GM12878 (cell line): ENCODE data around the gene TBXAS1. TPM values are rescaled to one million over a fixed set of nuclear protein-coding genes. Genes with fewer than 3 reads are reported as not detected.

Experiments
- ATAC-seq: fragments of 200-7000 bp; cut with Tn5 transposase; 3 replicates; pipeline ENCODE4 v1.9.1; 2020; ENCODE audit warnings: mild to moderate bottlenecking, moderate library complexity
- BruUV-seq: library from RNA; stranded (reverse); fragments of 400-500 nt; replicated peaks from 2 replicates; lab custom pipeline; 2021; lab: Mats Ljungman, UMichigan
- CTCF ChIA-PET: fragments of 300-600 bp; sonication (Branson Sonifier 250); formaldehyde crosslinking; extraction: SDS; loops from one replicate; lab custom pipeline; 2021; ENCODE audit warnings: inconsistent platforms; lab: Yijun Ruan, JAX
- POLR2A ChIA-PET: fragments of 350-600 bp; formaldehyde crosslinking; extraction: SDS; loops from one replicate; lab custom pipeline; 2021; ENCODE audit warnings: inconsistent platforms; lab: Charles Lee
- RAD21 ChIA-PET: fragments of 300-600 bp; sonication (Branson Sonifier 250); formaldehyde crosslinking; loops from one replicate; lab custom pipeline; 2023; ENCODE audit warnings: antibody characterized with exemption; ENCODE audit not compliant: unreplicated experiment; lab: Charles Lee
- SMC1A ChIA-PET: fragments of 300-600 bp; sonication (Branson Sonifier 250); formaldehyde crosslinking; loops from one replicate; lab custom pipeline; 2023; ENCODE audit not compliant: unreplicated experiment, uncharacterized antibody; lab: Charles Lee
- DNase-seq: peaks from one replicate; pipeline ENCODE4 v3.0.0-alpha.2; 2011; ENCODE audit warnings: low read depth, low spot score
- FAIRE-seq: peaks from 3 replicates; lab custom pipeline; 2011; peaks lifted over from hg19 to GRCh38; lab: Jason Lieb, UNC
- H2AFZ ChIP-seq: 2 replicates; pipeline ENCODE4 v1.6.0; 2011; ENCODE audit warnings: low read depth, low read length, control low read depth; ENCODE audit not compliant: control insufficient read depth
- H3K27ac ChIP-seq: 2 replicates; pipeline ENCODE4 v1.5.1; 2011; ENCODE audit warnings: control low read depth; ENCODE audit not compliant: control insufficient read depth, insufficient read depth
- H3K27me3 ChIP-seq, 2 experiments: replicated peaks in 1 of 2; 2 replicates each; pipeline versions ENCODE4 v1.6.0 to v1.6.1; 2011; ENCODE audit warnings: low read length in 1 of 2; ENCODE audit not compliant: control insufficient read depth in 2 of 2, insufficient read depth in 2 of 2
- H3K36me3 ChIP-seq, 2 experiments: 2 replicates each; pipeline ENCODE4 v1.5.1; 2011; ENCODE audit warnings: low read length in 1 of 2; ENCODE audit not compliant: control insufficient read depth in 2 of 2, insufficient read depth in 2 of 2
- H3K4me1 ChIP-seq: 2 replicates; pipeline ENCODE4 v1.6.1; 2011; ENCODE audit warnings: mild to moderate bottlenecking, low read length, moderate library complexity, mixed read lengths; ENCODE audit not compliant: control insufficient read depth, insufficient read depth
- H3K4me2 ChIP-seq: 2 replicates; pipeline ENCODE4 v1.6.0; 2011; ENCODE audit warnings: control low read depth; ENCODE audit not compliant: control insufficient read depth, insufficient read depth
- H3K4me3 ChIP-seq: fragments of 200-600 bp; sonication (generic); 2 replicates; pipeline ENCODE4 v1.5.1; 2016
- H3K79me2 ChIP-seq: 2 replicates; pipeline ENCODE4 v1.6.0; 2011; ENCODE audit warnings: low read length; ENCODE audit not compliant: control insufficient read depth, insufficient read depth
- H3K9ac ChIP-seq: 2 replicates; pipeline ENCODE4 v1.8.0; 2011; ENCODE audit warnings: low read length, control low read depth, mixed read lengths; ENCODE audit not compliant: control insufficient read depth, insufficient read depth
- H3K9me3 ChIP-seq: replicated peaks from 3 replicates; pipeline ENCODE4 v1.5.1; 2011; ENCODE audit warnings: mild to moderate bottlenecking, low read length; ENCODE audit not compliant: control insufficient read depth, insufficient read depth
- H4K20me1 ChIP-seq: 2 replicates; pipeline ENCODE4 v1.6.0; 2011; ENCODE audit not compliant: control insufficient read depth, insufficient read depth
- BRCA1 ChIP-seq: IDR thresholded peaks from 2 replicates; pipeline ENCODE4 v1.6.1; 2011; ENCODE audit warnings: low read depth, low read length, improper control_type of control experiment
- IRF5 ChIP-seq: fragments of 450-650 bp; IDR thresholded peaks from 2 replicates; pipeline ENCODE4 v1.6.1; 2017; ENCODE audit warnings: borderline replicate concordance
- MEF2A ChIP-seq: IDR thresholded peaks from 2 replicates; pipeline ENCODE4 v1.6.1; 2011; ENCODE audit warnings: low read depth, mild to moderate bottlenecking, low read length, moderate library complexity; ENCODE audit not compliant: insufficient read depth
- POLR2AphosphoS5 ChIP-seq: IDR thresholded peaks from 2 replicates; pipeline ENCODE4 v1.6.1; 2011; ENCODE audit warnings: mild to moderate bottlenecking, low read length, inconsistent platforms
- RB1 ChIP-seq: fragments of 450-650 bp; formaldehyde crosslinking; IDR thresholded peaks from 2 replicates; pipeline ENCODE4 v1.6.1; 2017; ENCODE audit warnings: mild to moderate bottlenecking, borderline replicate concordance
- SRF ChIP-seq, 2 experiments: IDR thresholded peaks; 2 replicates each; pipeline ENCODE4 v1.6.1; 2011; ENCODE audit warnings: low read depth in 2 of 2, low read length in 2 of 2, mild to moderate bottlenecking in 1 of 2, moderate library complexity in 1 of 2
- STAT3 ChIP-seq: IDR thresholded peaks from 2 replicates; pipeline ENCODE4 v1.6.1; 2011; ENCODE audit warnings: low read depth, low read length, improper control_type of control experiment
- YY1 ChIP-seq: IDR thresholded peaks from 2 replicates; pipeline ENCODE4 v1.6.1; 2011; ENCODE audit warnings: low read depth, mild to moderate bottlenecking, low read length
- ZBTB11 ChIP-seq: fragments of 450-650 bp; formaldehyde crosslinking; IDR thresholded peaks from 2 replicates; pipeline ENCODE4 v1.5.0; 2022; ENCODE audit warnings: mild to moderate bottlenecking, missing genetic modification characterization
- WGBS: methylation state at CpG from one replicate; pipeline ENCODE4 v1.1.6; 2016; ENCODE audit warnings: low lambda C conversion rate; ENCODE audit not compliant: insufficient replicate concordance, insufficient coverage; ENCODE audit errors: missing lambda C conversion rate; 5-methylcytosine and 5-hydroxymethylcytosine counted together
- in situ Hi-C: fragments of 300-500 bp; cut with MboI; formaldehyde crosslinking; loops from 9 replicates; pipeline ENCODE4 v1.14.3; 2018; ENCODE audit warnings: mixed read lengths
- intact Hi-C: fragments of 100-400 bp; cut with micrococcal nuclease; formaldehyde crosslinking; loops from one replicate; pipeline ENCODE4 v1.14.2; 2022; ENCODE audit not compliant: unreplicated experiment
- polyA plus RNA-seq, 11 experiments: library from polyadenylated mRNA; depleted of rRNA in 4 of 11; unstranded in 6 of 11; stranded (reverse) in 5 of 11; fragments of >200 nt; fragmentation: Nextera tagmentation in 4 of 11; fragmentation: Illumina TruSeq in 1 of 11; extraction: Ambion mirVana in 4 of 11; extraction: Trizol in 1 of 11; gene quantifications; 1 replicate in 1 of 11; 2 replicates in 10 of 11; pipeline versions ENCODE4 v1.2.1 to v1.2.3, GENCODE V29; 2011 to 2016; ENCODE audit warnings: inconsistent platforms in 2 of 11, missing spikeins in 2 of 11, low read depth in 1 of 11
- total RNA-seq, 4 experiments: library from RNA; depleted of rRNA in 3 of 4; stranded (reverse); fragments of >200 nt in 3 of 4; fragmentation: Illumina TruSeq in 1 of 4; extraction: Trizol in 1 of 4; gene quantifications; 2 replicates each; pipeline versions ENCODE4 v1.2.1 to v1.2.3, GENCODE V29; 2013 to 2021
- TF ChIP-seq, protein P1 (sequence below): fragments of 450-650 bp; IDR thresholded peaks from 2 replicates; pipeline ENCODE4 v1.6.1; 2017; ENCODE audit warnings: mild to moderate bottlenecking, low read depth, inconsistent platforms; ENCODE audit not compliant: poor library complexity, severe bottlenecking
- TF ChIP-seq, protein P2 (sequence below): IDR thresholded peaks from 2 replicates; pipeline ENCODE4 v1.6.1; 2012; ENCODE audit warnings: low read depth, low read length, improper control_type of control experiment

TBXAS1 gene
- total and polyA plus RNA-seq, 10 of the 15 experiments (the other 5 are each of a cell fraction or from before 2014, with no cell fraction given), result 1.5 to 32.7 (median 16.3) TPM

DNA sequence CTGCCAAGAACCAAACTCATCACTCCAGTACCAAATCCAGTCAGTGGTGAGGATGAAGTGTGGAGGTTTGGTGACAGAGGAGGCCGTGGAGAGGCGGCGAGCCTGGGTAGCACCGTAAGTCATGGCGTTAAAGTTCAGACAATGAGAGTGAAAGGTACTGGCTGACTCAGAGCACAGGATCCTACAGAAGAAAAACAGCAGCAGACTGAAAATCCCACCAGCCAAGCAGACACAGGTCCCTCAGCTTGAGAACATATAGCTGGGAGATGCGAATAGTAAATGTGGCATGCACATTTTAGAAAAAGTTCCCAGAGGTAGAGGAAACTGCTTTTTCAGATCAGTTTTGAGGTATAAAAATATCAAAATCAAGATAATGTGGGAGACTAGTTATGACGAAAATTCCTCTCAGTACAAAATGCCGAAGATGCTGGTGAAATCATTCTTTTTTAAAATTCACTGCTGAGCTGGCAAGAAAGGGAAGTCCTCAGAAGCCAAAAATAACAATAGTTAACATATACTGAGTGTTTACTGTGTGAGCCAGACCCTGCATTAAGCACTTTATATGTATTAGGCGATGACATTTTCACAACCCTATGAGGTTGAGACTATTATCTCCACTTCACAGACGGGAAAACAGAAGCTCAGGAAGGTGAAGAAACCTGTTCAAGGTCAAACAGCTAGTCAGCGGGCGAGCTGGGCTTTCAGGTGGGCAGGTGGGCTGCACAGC, 212.8 kb downstream of the TBXAS1 start (continued):
- TF ChIP-seq, protein P1, sequence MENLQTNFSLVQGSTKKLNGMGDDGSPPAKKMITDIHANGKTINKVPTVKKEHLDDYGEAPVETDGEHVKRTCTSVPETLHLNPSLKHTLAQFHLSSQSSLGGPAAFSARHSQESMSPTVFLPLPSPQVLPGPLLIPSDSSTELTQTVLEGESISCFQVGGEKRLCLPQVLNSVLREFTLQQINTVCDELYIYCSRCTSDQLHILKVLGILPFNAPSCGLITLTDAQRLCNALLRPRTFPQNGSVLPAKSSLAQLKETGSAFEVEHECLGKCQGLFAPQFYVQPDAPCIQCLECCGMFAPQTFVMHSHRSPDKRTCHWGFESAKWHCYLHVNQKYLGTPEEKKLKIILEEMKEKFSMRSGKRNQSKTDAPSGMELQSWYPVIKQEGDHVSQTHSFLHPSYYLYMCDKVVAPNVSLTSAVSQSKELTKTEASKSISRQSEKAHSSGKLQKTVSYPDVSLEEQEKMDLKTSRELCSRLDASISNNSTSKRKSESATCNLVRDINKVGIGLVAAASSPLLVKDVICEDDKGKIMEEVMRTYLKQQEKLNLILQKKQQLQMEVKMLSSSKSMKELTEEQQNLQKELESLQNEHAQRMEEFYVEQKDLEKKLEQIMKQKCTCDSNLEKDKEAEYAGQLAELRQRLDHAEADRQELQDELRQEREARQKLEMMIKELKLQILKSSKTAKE, result no peak
- TF ChIP-seq ZBTB11 (CRISPR knock-in tag) (no peak), POLR2AphosphoS5 (no peak)
- TF ChIP-seq, all 136 proteins: peak for 0

GRCh38 chr7:140042386-140042670, 213.3 kb downstream of the TBXAS1 start:
- WGBS, result 96% methylated on average over 10 of the region's 10 CpGs
- DNase-seq, result no peak
- Histone ChIP-seq H3K36me3 (peaks cover 0 to 10% of the 10 kb centered on the region in 2 experiments; a peak in 3 of 4 replicates), H3K9me3 (no peaks in the 10 kb centered on the region), H3K4me1 (no peaks in the 10 kb centered on the region), H3K79me2 (no peaks in the 10 kb centered on the region), H3K27ac (no peak overlapping the region), H3K9ac (no peak overlapping the region), H2AFZ (no peak overlapping the region), H4K20me1 (peaks cover 3% of the 10 kb centered on the region; the same call in 1 of the 2 replicates), H3K27me3 (no peaks in the 10 kb centered on the region), H3K4me3 (no peak overlapping the region), H3K4me2 (no peak overlapping the region)
- no peak for FAIRE-seq
- SMC1A ChIA-PET, result no interaction called here
- TF ChIP-seq YY1 (no peak), IRF5 (no peak), BRCA1 (no peak), STAT3 (no peak), MEF2A (no peak), SRF (IDR thresholded peaks at IDR 0.05; ENCODE audit: low read depth in 2 of 2, low read length in 2 of 2) (no peak), RB1 (no peak)
- TF ChIP-seq, protein P2, sequence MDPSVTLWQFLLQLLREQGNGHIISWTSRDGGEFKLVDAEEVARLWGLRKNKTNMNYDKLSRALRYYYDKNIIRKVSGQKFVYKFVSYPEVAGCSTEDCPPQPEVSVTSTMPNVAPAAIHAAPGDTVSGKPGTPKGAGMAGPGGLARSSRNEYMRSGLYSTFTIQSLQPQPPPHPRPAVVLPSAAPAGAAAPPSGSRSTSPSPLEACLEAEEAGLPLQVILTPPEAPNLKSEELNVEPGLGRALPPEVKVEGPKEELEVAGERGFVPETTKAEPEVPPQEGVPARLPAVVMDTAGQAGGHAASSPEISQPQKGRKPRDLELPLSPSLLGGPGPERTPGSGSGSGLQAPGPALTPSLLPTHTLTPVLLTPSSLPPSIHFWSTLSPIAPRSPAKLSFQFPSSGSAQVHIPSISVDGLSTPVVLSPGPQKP, result no peak
- ATAC-seq, result no peak
- BruUV-seq, result no TSS peak
- RAD21 ChIA-PET, result no interaction called here
- intact Hi-C loops, result no loop called here
- POLR2A ChIA-PET, result no interaction called here
- CTCF ChIA-PET, result interaction anchor here (0.6 to 1.1 kb wide), 2 partner anchors 12 to 212 kb away, joined by 3 to 4 read pairs; no protein-coding TSS in a partner anchor
- in situ Hi-C loops, result no loop called here
